ENCODE measurements around the gene UBE2Q1. TPM values are rescaled to one million over a fixed set of nuclear protein-coding genes. Genes with fewer than 3 reads are reported as not detected.

Gene UBE2Q1
- total and polyA plus RNA-seq, 8 donors: 20.4 to 137 (median 28.5) TPM

DNA sequence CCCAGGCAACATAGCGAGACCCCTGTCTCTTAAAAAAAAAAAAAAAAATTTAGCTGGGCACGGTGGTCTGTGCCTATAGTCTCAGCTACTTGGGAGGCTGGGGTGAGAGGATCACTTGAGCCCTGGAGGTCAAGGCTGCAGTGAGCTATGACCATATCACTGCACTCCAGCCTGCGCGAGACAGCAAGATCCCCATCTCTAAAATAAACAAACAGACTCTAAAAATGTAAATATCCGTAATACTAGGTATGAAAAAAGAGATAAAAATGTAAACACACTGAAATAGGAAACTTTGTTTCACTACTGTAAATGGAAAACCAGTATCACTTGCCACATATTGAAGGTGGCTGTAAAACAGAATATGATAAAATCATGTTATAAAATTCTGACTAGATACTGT is 32.3 kb upstream of the UBE2Q1 start:
- WGBS, 5 donors: 44 to 58% (median 46%) methylated on average over 5 of the region's 5 CpGs
- intact Hi-C loops (cut with DNase I; ENCODE audit: low total_unique reads): no loop called here
- no peak for DNase-seq

DNA sequence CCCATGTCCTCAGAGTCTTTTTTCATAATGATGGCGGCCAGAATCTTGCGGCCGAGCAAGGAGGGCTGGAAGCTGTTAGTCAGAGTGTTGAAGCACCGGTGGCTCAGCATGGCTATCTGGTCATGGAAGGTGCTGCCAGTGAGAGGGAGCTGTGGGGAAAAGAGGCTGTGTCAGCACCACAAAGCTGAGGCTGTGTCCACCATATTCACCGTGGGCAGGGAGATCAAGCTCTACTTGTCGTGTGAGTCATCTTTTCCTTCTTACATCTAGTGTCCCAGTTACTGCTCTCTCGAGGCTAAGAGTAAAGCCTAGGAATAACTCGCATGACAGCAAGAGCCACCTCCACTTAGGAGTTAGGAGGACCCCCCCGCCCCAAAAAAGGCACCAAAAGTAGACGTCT is 31.3 kb upstream of the UBE2Q1 start:
- TF ChIP-seq POLR2AphosphoS5 (IDR thresholded peaks at IDR 0.05): no peak
- no peak for TF ChIP-seq EP300 (IDR thresholded peaks at IDR 0.05)
- TF ChIP-seq, protein P1, sequence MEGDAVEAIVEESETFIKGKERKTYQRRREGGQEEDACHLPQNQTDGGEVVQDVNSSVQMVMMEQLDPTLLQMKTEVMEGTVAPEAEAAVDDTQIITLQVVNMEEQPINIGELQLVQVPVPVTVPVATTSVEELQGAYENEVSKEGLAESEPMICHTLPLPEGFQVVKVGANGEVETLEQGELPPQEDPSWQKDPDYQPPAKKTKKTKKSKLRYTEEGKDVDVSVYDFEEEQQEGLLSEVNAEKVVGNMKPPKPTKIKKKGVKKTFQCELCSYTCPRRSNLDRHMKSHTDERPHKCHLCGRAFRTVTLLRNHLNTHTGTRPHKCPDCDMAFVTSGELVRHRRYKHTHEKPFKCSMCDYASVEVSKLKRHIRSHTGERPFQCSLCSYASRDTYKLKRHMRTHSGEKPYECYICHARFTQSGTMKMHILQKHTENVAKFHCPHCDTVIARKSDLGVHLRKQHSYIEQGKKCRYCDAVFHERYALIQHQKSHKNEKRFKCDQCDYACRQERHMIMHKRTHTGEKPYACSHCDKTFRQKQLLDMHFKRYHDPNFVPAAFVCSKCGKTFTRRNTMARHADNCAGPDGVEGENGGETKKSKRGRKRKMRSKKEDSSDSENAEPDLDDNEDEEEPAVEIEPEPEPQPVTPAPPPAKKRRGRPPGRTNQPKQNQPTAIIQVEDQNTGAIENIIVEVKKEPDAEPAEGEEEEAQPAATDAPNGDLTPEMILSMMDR (IDR thresholded peaks at IDR 0.05): no peak
- TF ChIP-seq POLR2A (IDR thresholded peaks at IDR 0.05): no peak
- WGBS, 5 donors: 74 to 92% (median 79%) methylated on average over 9 to 10 of the region's 10 CpGs
- intact Hi-C loops (cut with DNase I; ENCODE audit: low total_unique reads): no loop called here
- H3K27ac ChIP-seq: no peak overlapping the region
- no peak for DNase-seq
- H3K4me3 ChIP-seq: no peak overlapping the region
- no peaks in the 10 kb centered on the region for H3K9me3 ChIP-seq
- H3K4me1 ChIP-seq: peaks cover 0 to 8% (median 0%) of the 10 kb centered on the region in 4 donors
- peaks cover 93 to 100% (median 100%) of the 10 kb centered on the region in 4 donors for H3K36me3 ChIP-seq
- no peaks in the 10 kb centered on the region for H3K27me3 ChIP-seq

More for the DNA sequence above, 32.3 kb upstream of the UBE2Q1 start:
- no peaks in the 10 kb centered on the region for H3K9me3 ChIP-seq
- H3K4me3 ChIP-seq: no peak overlapping the region
- no peaks in the 10 kb centered on the region for H3K27me3 ChIP-seq
- H3K36me3 ChIP-seq: peaks cover 92 to 100% (median 100%) of the 10 kb centered on the region in 4 donors
- H3K4me1 ChIP-seq: peaks cover 0 to 8% (median 0%) of the 10 kb centered on the region in 4 donors
- TF ChIP-seq POLR2A (IDR thresholded peaks at IDR 0.05): no peak
- no peak for TF ChIP-seq EP300 (IDR thresholded peaks at IDR 0.05)
- TF ChIP-seq, protein P1 (IDR thresholded peaks at IDR 0.05): no peak
- TF ChIP-seq POLR2AphosphoS5 (IDR thresholded peaks at IDR 0.05): no peak
- H3K27ac ChIP-seq: no peak overlapping the region

DNA sequence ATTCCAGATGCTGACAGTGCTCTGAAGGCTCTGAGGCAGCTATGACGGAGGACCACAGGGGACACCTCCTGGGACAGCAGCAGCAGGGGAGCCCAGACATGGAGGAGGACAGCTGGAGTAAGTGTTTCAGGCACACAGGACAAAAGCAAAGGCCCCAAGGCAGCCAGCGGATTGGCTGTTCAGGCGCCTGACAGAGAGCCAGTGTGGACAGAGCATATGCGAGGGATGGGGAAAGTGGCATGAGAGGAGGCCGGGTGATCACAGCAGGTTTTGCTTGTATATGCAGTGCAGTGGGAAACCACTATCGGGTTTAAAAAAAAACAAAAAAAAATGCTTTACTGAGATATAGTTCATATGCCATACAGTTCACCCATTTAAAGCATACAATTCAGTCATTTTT is 28.2 kb upstream of the UBE2Q1 start:
- intact Hi-C loops (cut with DNase I; ENCODE audit: low total_unique reads): no loop called here

DNA sequence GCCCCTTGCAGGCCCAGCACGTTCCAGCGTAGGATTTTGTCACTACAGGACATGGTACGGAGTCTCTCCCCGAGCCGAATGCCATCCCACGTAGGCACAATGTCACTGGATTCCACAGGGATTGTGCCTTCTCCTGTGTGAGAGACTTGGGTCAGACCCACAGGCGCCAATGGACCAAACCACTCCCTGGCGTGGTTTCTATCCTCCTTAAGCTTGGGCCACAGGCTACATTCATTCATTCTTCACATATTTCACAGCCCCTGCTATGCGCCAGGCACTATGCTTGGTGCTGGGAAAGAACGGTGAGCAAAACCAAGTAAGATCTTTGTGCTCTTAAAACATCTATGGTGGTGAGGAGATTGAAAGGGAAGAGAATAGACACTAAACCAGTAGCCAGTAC is 27.8 kb upstream of the UBE2Q1 start:
- Histone ChIP-seq H3K36me3 (peaks cover 90 to 100% (median 100%) of the 10 kb centered on the region in 4 donors), H3K27me3 (no peaks in the 10 kb centered on the region), H3K4me3 (no peak overlapping the region), H3K9me3 (no peaks in the 10 kb centered on the region), H3K4me1 (peaks cover 0 to 8% (median 2%) of the 10 kb centered on the region in 4 donors), H3K27ac (no peak overlapping the region)
- intact Hi-C loops (cut with DNase I; ENCODE audit: low total_unique reads): no loop called here
- WGBS, 5 donors: 85 to 92% (median 87%) methylated on average over 10 of the region's 10 CpGs
- TF ChIP-seq, protein P1 (IDR thresholded peaks at IDR 0.05): no peak
- no peak for TF ChIP-seq POLR2AphosphoS5 (IDR thresholded peaks at IDR 0.05)
- no peak for TF ChIP-seq EP300 (IDR thresholded peaks at IDR 0.05)
- TF ChIP-seq POLR2A (IDR thresholded peaks at IDR 0.05): no peak
- DNase-seq: no peak

More for the DNA sequence above, 28.2 kb upstream of the UBE2Q1 start:
- Histone ChIP-seq H3K4me1 (peaks cover 0 to 8% (median 4%) of the 10 kb centered on the region in 4 donors), H3K27ac (no peak overlapping the region), H3K4me3 (no peak overlapping the region), H3K9me3 (no peaks in the 10 kb centered on the region), H3K27me3 (no peaks in the 10 kb centered on the region), H3K36me3 (peaks cover 94 to 100% (median 100%) of the 10 kb centered on the region in 4 donors)
- no peak for TF ChIP-seq EP300 (IDR thresholded peaks at IDR 0.05)
- TF ChIP-seq, protein P1 (IDR thresholded peaks at IDR 0.05): no peak
- no peak for TF ChIP-seq POLR2AphosphoS5 (IDR thresholded peaks at IDR 0.05)
- no peak for TF ChIP-seq POLR2A (IDR thresholded peaks at IDR 0.05)
- DNase-seq: no peak
- WGBS, 5 donors: 91 to 95% (median 92%) methylated on average over 6 of the region's 6 CpGs
